ENCODE measurements around the gene CDK9. TPM values are rescaled to one million over a fixed set of nuclear protein-coding genes. Genes with fewer than 3 reads are reported as not detected.
"Not testable (repeated sequence)": the region's sequence is repeated elsewhere in the genome, so short reads cannot be mapped to it uniquely, and the experiment has no call there.

CDK9 gene
- total RNA-seq, 6 experiments from 2014 or later, result 49.4 to 107 (median 54.5) TPM

DNA sequence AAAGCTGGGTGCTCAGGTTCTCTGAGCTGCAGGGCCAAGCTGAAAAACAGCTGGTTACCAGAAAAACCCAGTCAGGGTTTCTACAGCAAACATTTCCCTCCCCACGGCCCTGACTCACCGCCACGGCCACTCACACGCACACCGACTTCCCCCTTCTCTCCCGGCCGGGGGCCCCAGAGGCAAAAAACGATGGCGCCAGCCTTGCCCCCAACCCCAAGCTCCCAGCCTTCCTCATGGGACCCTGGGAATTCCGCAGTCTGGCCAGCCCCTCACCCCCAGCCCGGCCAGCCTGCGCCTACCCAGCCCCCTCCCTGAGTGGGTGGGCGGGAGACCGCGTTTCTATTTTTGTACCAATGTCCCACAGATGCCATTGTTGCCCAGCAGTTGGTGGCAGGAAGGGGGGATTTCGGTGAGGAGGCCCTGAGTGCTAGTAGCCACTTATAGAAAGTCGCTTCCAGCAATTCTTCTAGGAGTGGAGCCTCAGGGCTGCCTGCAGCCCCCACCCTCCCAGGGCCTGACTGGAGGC is 50.2 kb downstream of the CDK9 start:
- no peaks in the 10 kb centered on the region for H3K27me3 ChIP-seq
- DNase-seq, result no peak
- TF ChIP-seq POLR2A (IDR thresholded peaks at IDR 0.05) (no peak), CTCF (IDR thresholded peaks at IDR 0.05) (no peak)
- H3K9me3 ChIP-seq, result no peaks in the 10 kb centered on the region
- peaks cover 0 to 36% (median 19%) of the 10 kb centered on the region in 4 donors for H3K4me1 ChIP-seq
- 44% methylated on average over 6 of the region's 17 CpGs for WGBS (ENCODE audit: insufficient coverage, low coverage, low lambda C conversion rate, missing lambda C conversion rate)
- intact Hi-C loops (cut with DNase I), result no loop called here
- no peak for ATAC-seq
- no peaks in the 10 kb centered on the region for H3K36me3 ChIP-seq
- H3K27ac ChIP-seq, result peak overlapping the region in 2 of 3 donors; percentile 43 to 61
- no peak overlapping the region for H3K4me3 ChIP-seq

DNA sequence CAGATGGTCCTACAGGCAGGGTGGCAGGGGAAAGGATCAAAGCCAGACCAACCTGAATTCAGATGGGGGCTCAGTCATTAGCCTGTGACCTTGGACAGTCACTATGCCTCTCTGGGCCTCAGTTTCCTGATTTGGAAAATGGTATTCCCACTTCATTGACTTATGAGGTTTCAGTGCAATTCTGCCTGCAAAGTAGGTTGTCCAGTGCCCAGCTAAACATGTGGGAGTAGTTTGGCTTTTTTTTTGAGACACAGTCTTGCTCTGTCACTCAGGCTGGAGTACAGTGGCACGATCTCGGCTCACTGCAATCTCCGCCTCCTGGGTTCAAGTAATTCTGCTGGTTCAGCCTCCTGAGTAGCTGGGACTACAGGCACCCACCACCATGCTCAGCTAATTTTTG is 50.7 kb downstream of the CDK9 start:
- Histone ChIP-seq H3K4me1 (peaks cover 0 to 36% (median 21%) of the 10 kb centered on the region in 4 donors), H3K27ac (peak overlapping the region in 1 of 3 donors; percentile 61)
- DNase-seq; H3K4me3 ChIP-seq; H3K36me3 ChIP-seq; ATAC-seq; H3K27me3 ChIP-seq; H3K9me3 ChIP-seq; intact Hi-C loops (cut with DNase I): not testable (repeated sequence)
- WGBS (ENCODE audit: insufficient coverage, low coverage, low lambda C conversion rate, missing lambda C conversion rate), result 85% methylated on average over 3 of the region's 3 CpGs

DNA sequence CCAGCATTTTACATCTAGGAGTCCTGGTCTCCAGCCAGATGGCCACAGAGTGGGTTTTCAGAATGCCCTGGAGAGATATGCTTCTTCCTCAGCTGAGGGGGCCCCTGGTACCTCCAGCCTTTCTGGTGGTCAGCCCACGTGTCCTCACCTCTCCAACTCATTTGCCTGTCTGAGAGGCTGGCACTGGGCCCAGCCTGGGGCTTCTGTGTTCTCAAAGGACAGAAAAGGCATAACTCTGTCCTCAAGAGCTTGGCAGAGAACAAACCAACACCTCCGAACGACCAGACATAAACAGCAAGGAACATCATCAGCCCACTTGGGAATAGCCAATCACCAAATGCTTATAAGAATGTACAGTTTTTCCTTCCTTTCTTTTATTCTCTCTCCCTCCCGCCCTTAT is 51.5 kb downstream of the CDK9 start:
- WGBS (ENCODE audit: insufficient coverage, low coverage, low lambda C conversion rate, missing lambda C conversion rate), result 75% methylated on average over 2 of the region's 4 CpGs
- intact Hi-C loops (cut with DNase I), result no loop called here

DNA sequence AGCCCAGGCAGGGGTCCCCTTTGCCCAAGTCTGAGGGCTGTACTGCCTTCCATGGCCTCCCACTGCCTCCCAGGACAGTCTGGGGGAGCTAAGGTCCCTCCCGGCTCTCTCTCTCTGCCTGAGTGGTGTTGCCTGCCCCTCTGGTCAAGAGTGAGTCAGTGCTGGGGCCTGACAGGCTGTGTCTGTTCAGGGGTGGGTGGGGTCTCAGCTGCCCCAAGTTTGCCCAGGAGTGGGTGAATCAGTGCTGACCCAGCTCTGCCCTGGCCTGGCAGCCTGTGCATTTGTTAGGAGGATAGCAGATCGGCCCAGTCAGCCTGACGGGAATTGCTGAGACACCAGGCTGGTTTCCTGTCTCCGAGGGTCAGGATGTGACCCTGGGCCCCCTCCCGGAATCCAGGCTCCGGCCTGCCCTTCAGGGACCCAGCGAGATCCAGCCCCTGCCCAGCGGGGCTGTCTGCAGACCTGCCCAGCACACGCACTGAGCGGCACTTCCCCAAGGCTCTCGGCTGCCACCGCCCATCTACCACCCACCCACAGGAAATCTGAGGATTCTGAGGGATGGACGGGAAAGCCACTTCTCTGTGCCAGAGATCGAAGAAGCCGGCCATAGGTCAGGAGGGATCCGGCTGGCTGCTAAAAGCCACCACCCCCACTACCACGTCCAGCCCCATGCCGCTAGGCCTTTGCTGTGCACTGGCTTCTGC is 52.7 kb downstream of the CDK9 start:
- Histone ChIP-seq H3K4me1 (peaks cover 0 to 30% (median 18%) of the 10 kb centered on the region in 4 donors), H3K36me3 (no peaks in the 10 kb centered on the region), H3K27ac (peak overlapping the region; percentile 66 to 92 (median 76)), H3K27me3 (no peaks in the 10 kb centered on the region), H3K9me3 (no peaks in the 10 kb centered on the region), H3K4me3 (peak overlapping the region in 2 of 3 donors; percentile 12 to 14)
- ATAC-seq (peak; percentile 86 to 92 (median 88)), DNase-seq (peak; percentile 74 to 94 (median 80))
- intact Hi-C loops (cut with DNase I), result no loop called here
- TF ChIP-seq POLR2A (IDR thresholded peaks at IDR 0.05) (peak; percentile 85), CTCF (IDR thresholded peaks at IDR 0.05) (no peak)
- whole genome bisulfite sequencing (ENCODE audit: insufficient coverage, low coverage, low lambda C conversion rate, missing lambda C conversion rate), result no CpG with 5 or more reads among the region's 18 CpGs

More for the DNA sequence above, 51.5 kb downstream of the CDK9 start:
- Histone ChIP-seq H3K4me1 (peaks cover 0 to 35% (median 20%) of the 10 kb centered on the region in 4 donors), H3K27ac (peak overlapping the region in 1 of 3 donors; percentile 92), H3K27me3 (no peaks in the 10 kb centered on the region), H3K9me3 (no peaks in the 10 kb centered on the region), H3K4me3 (no peak overlapping the region), H3K36me3 (no peaks in the 10 kb centered on the region)
- DNase-seq (no peak), ATAC-seq (no peak)
- TF ChIP-seq POLR2A (IDR thresholded peaks at IDR 0.05) (no peak), CTCF (IDR thresholded peaks at IDR 0.05) (no peak)

Small RNA genes within 50 kb of the gene (microRNA-seq; reads per million reads assigned to microRNA genes)
- gene MIR2861 (0 reads per million in 2 donors), gene MIR3960 (0 to 0.29 reads per million in 2 donors)

Small RNA genes within 50 kb of the gene (small RNA-seq; reads per million reads assigned to genes)
- 0 reads per million in 2 experiments for gene RF00019

Other genes with a start within 250 kb of the CDK9 start
- gene STXBP1, start 173.8 kb upstream of the CDK9 start, total RNA-seq, result 10 to 100 TPM in 1 of 6 experiments, 1 to 10 TPM in 5; 1.8 to 13.5 (median 4.1) TPM
- under 1 TPM in 1 of 6 experiments, not detected in 5; 0.10 TPM for gene CFAP157, start 79.0 kb upstream of the CDK9 start, total RNA-seq
- 10 to 100 TPM in 2 of 6 experiments, 1 to 10 TPM in 4; 4.8 to 21.2 (median 6.8) TPM for gene PTRH1, start 70.4 kb upstream of the CDK9 start, total RNA-seq
- under 1 TPM in 2 of 6 experiments, not detected in 4; 0.05 to 0.12 TPM for gene TTC16, start 70.0 kb upstream of the CDK9 start, total RNA-seq
- 10 to 100 TPM in 2 of 6 experiments, 1 to 10 TPM in 4; 6.1 to 15.3 (median 7.7) TPM for gene TOR2A, start 50.7 kb upstream of the CDK9 start, total RNA-seq
- 1 to 10 TPM; 1.7 to 5.6 (median 2.7) TPM for gene SH2D3C, start 7.4 kb upstream of the CDK9 start, total RNA-seq
- gene FPGS, start 16.8 kb downstream of the CDK9 start, total RNA-seq, result 10 to 100 TPM; 44.3 to 68.5 (median 56.9) TPM
- 10 to 100 TPM; 27.4 to 90.1 (median 54.1) TPM for gene ENG, start 68.6 kb downstream of the CDK9 start, total RNA-seq
- gene AK1, start 91.6 kb downstream of the CDK9 start, total RNA-seq, result 10 to 100 TPM; 31.4 to 78.6 (median 51.7) TPM
- 10 to 100 TPM; 22.5 to 40.3 (median 29.8) TPM for gene ST6GALNAC6, start 113.6 kb downstream of the CDK9 start, total RNA-seq
- gene ST6GALNAC4, start 131.0 kb downstream of the CDK9 start, total RNA-seq, result 10 to 100 TPM in 3 of 6 experiments, 1 to 10 TPM in 3; 3.2 to 23.8 (median 11.2) TPM
- under 1 TPM in 3 of 6 experiments, not detected in 3; 0.58 to 0.81 (median 0.70) TPM for gene PIP5KL1, start 144.7 kb downstream of the CDK9 start, total RNA-seq
- 10 to 100 TPM; 10.6 to 19.1 (median 13.9) TPM for gene DPM2, start 151.8 kb downstream of the CDK9 start, total RNA-seq
- gene EEIG1, start 195.0 kb downstream of the CDK9 start, total RNA-seq, result 10 to 100 TPM in 5 of 6 experiments, 1 to 10 TPM in 1; 9.7 to 54.1 (median 23.6) TPM

All from right lobe of liver (tissue), 6 donors.